Measurements from ENCODE around the gene IGFL2. TPM values are rescaled to one million over a fixed set of nuclear protein-coding genes. Genes with fewer than 3 reads are reported as not detected.
A peak's percentile ranks its signal among the peaks of the same experiment; 100 is the strongest.
"Not testable (repeated sequence)": the region's sequence is repeated elsewhere in the genome, so short reads cannot be mapped to it uniquely, and the experiment has no call there.

IGFL2 gene
- polyA plus RNA-seq, 2 donors = 0.12 to 5.4 TPM

DNA sequence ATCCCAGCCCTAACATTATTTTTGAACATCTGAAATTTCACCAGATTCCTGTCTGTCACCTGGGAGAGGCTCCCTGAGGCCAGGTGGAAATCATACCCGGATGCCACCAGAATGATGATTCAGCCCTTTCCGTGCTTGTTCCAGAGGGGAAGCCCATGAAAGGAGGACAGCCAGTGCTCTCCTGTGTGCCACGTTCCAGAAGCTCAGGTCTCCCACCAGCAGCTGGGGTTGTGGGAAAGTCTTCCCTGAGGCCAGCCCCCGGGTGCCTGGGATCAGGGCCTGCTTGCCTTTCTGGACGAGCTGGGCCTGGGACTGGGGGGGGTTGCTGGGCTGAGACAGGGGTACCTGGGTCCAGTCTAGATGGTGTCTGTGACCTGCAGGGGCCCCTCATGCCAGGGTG lies 56.0 kb downstream of the IGFL2 start:
- Histone ChIP-seq H3K4me1 (ENCODE audit: control insufficient read depth in 2 of 2, insufficient read depth in 2 of 2, low read length in 1 of 2) (peaks cover 5 to 25% of the 10 kb centered on the region in 2 donors), H3K4me3 (ENCODE audit: low read depth in 1 of 2, low read length in 2 of 2) (no peak overlapping the region), H3K9me3 (ENCODE audit: control insufficient read depth in 2 of 2, insufficient read depth in 1 of 2, low read depth in 1 of 2, low read length in 1 of 2) (no peaks in the 10 kb centered on the region), H3K36me3 (ENCODE audit: control insufficient read depth in 2 of 2, insufficient read depth in 2 of 2, low read length in 1 of 2) (peaks cover 0 to 3% of the 10 kb centered on the region in 2 donors), H3K27me3 (ENCODE audit: control insufficient read depth in 1 of 2, insufficient read depth in 2 of 2, low read length in 2 of 2) (no peaks in the 10 kb centered on the region), H3K27ac (ENCODE audit: low read depth in 2 of 2, low read length in 1 of 2) (peak overlapping the region in 1 of 2 donors; percentile 25)
- WGBS, 2 donors = 66 to 74% methylated on average over 5 of the region's 5 CpGs

DNA sequence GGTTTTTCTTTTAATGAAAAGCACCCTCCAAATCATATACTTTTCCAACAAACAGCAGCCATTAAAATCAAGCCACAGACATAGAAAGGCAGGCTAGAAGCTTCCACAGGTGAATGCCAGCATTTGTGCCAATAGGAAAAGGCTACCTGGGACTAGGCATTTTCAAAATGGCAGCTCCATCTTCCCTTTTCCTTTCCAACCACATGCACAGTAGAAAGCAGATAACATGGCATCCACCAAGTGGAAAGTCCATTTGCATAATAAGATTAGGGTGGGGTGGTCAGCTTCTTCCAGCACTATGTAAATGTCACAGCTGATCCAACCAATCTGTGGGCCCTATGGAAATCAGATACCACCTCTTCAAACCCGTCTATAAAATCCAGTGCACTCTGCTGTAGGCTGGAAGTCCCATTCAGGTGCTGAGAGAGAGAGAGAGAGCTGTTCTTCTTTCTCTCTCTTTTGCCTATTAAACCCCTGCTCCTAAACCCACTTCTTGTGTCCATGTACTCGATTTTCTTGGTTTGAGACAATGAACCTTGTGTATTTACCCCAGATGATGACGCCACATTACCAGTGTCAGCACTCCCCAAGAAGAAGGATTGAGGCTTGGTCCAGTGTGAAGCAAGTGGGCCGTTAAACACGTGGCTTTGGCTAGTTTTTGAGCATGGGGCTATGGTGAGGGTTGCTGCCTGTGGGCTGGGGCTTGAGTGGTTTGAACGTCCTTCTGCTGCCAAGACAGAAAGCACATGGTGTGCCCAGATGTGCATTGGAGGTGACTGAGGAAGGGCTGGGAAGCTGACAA lies 57.3 kb downstream of the IGFL2 start:
- H3K36me3 ChIP-seq (ENCODE audit: control insufficient read depth in 2 of 2, insufficient read depth in 2 of 2, low read length in 1 of 2) = peaks cover 0 to 3% of the 10 kb centered on the region in 2 donors
- no peak overlapping the region for H3K4me3 ChIP-seq (ENCODE audit: low read depth in 1 of 2, low read length in 2 of 2)
- H3K9me3 ChIP-seq (ENCODE audit: control insufficient read depth in 2 of 2, insufficient read depth in 1 of 2, low read depth in 1 of 2, low read length in 1 of 2) = no peaks in the 10 kb centered on the region
- peaks cover 5 to 22% of the 10 kb centered on the region in 2 donors for H3K4me1 ChIP-seq (ENCODE audit: control insufficient read depth in 2 of 2, insufficient read depth in 2 of 2, low read length in 1 of 2)
- peak overlapping the region; percentile 38 to 86 for H3K27ac ChIP-seq (ENCODE audit: low read depth in 2 of 2, low read length in 1 of 2)
- 61 to 65% methylated on average over 6 of the region's 6 CpGs for WGBS, 2 donors
- no peaks in the 10 kb centered on the region for H3K27me3 ChIP-seq (ENCODE audit: control insufficient read depth in 1 of 2, insufficient read depth in 2 of 2, low read length in 2 of 2)

DNA sequence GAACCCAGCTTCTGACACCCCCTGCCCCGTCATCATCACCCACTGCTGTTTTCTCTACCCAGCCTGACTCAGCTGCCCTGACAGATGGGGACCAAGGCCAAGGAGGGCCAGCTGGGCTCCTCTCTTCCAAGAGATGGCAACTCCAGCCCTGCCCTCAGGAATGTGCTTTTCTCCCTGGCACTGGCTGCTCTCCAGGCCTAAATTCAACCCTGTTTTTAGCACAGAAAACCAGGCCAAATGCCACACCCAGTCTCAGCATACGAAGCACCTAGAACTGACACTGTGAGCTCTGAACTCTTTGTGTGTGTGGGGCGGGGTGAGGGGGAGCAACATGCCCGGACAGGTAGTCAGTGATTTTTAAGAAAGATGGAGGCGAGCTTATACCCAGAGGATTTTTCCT lies 58.1 kb downstream of the IGFL2 start:
- no peaks in the 10 kb centered on the region for H3K27me3 ChIP-seq (ENCODE audit: control insufficient read depth in 1 of 2, insufficient read depth in 2 of 2, low read length in 2 of 2)
- WGBS, 2 donors = 46 to 53% methylated on average over 5 of the region's 5 CpGs
- H3K4me1 ChIP-seq (ENCODE audit: control insufficient read depth in 2 of 2, insufficient read depth in 2 of 2, low read length in 1 of 2) = peaks cover 5 to 26% of the 10 kb centered on the region in 2 donors
- H3K36me3 ChIP-seq (ENCODE audit: control insufficient read depth in 2 of 2, insufficient read depth in 2 of 2, low read length in 1 of 2) = peaks cover 0 to 3% of the 10 kb centered on the region in 2 donors
- no peaks in the 10 kb centered on the region for H3K9me3 ChIP-seq (ENCODE audit: control insufficient read depth in 2 of 2, insufficient read depth in 1 of 2, low read depth in 1 of 2, low read length in 1 of 2)
- H3K27ac ChIP-seq (ENCODE audit: low read depth in 2 of 2, low read length in 1 of 2) = peak overlapping the region; percentile 73 to 86
- no peak overlapping the region for H3K4me3 ChIP-seq (ENCODE audit: low read depth in 1 of 2, low read length in 2 of 2)

DNA sequence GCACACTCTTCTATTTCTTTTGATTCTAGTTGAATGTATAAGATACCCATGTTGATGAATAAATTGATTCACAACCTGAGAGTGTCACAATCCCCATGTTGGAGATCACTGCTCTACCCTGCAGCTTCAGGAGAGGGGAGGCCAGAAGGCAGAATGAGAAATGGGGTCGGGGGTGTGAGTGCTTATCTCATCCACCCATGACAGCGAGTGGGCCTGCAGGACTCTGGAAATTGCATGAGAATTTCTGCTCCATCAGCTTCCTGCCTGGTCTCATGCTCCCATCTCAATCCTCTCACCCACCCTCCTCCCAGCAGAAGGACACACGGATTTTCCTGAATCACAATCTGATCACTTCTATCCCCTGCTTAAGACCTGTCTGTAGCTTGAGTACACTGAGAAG lies 58.6 kb downstream of the IGFL2 start:
- peaks cover 5 to 26% of the 10 kb centered on the region in 2 donors for H3K4me1 ChIP-seq (ENCODE audit: control insufficient read depth in 2 of 2, insufficient read depth in 2 of 2, low read length in 1 of 2)
- H3K9me3 ChIP-seq (ENCODE audit: control insufficient read depth in 2 of 2, insufficient read depth in 1 of 2, low read depth in 1 of 2, low read length in 1 of 2) = no peaks in the 10 kb centered on the region
- H3K27me3 ChIP-seq (ENCODE audit: control insufficient read depth in 1 of 2, insufficient read depth in 2 of 2, low read length in 2 of 2) = no peaks in the 10 kb centered on the region
- peaks cover 0 to 3% of the 10 kb centered on the region in 2 donors for H3K36me3 ChIP-seq (ENCODE audit: control insufficient read depth in 2 of 2, insufficient read depth in 2 of 2, low read length in 1 of 2)
- peak overlapping the region; percentile 73 to 80 for H3K27ac ChIP-seq (ENCODE audit: low read depth in 2 of 2, low read length in 1 of 2)
- whole genome bisulfite sequencing, 2 donors = 63% methylated on average over 3 of the region's 3 CpGs
- no peak overlapping the region for H3K4me3 ChIP-seq (ENCODE audit: low read depth in 1 of 2, low read length in 2 of 2)

DNA sequence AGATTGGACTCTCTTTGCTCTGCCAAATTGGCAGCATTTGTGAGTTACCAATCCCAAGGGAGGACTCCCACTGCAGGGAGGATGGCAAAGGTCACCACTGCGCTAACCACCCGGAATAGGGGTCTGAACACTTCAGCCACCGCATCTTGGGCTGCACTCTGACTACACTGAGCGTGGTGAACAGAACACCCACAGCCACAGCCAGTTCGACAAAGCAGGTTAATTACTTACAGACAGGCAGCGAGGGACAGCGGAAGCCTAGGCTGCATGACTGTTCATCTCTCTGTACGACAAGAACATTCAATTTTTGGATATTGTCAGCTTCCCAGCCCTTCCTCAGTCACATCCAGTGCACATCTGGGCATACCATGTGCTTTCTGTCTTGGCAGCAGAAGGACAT lies 59.8 kb downstream of the IGFL2 start:
- H3K27me3 ChIP-seq (ENCODE audit: control insufficient read depth in 1 of 2, insufficient read depth in 2 of 2, low read length in 2 of 2) = not testable (repeated sequence)

DNA sequence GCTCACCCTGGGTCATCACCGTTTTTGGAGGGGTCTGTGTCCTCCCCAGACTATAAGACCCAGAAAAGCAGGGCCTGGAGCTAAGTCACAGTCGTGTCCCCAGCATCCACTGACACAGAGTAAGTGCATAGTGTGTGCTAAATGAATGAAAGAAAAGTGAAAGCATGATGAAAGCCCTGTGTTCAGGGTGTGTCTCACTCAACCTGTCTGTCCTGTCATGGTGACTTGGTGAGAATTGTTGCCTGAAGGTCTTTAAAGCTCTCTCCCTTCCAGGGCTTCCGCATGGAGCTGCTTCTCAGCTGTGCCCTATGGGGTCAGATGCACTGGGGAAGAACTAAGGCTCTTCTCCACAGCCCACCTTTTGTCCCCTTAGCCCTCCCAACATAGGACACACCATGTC lies 61.0 kb downstream of the IGFL2 start:
- H3K36me3 ChIP-seq (ENCODE audit: control insufficient read depth in 2 of 2, insufficient read depth in 2 of 2, low read length in 1 of 2) = peaks cover 0 to 3% of the 10 kb centered on the region in 2 donors
- WGBS, 2 donors = 37% methylated on average over 3 of the region's 3 CpGs
- no peaks in the 10 kb centered on the region for H3K9me3 ChIP-seq (ENCODE audit: control insufficient read depth in 2 of 2, insufficient read depth in 1 of 2, low read depth in 1 of 2, low read length in 1 of 2)
- no peak overlapping the region for H3K4me3 ChIP-seq (ENCODE audit: low read depth in 1 of 2, low read length in 2 of 2)
- peak overlapping the region; percentile 71 to 94 for H3K27ac ChIP-seq (ENCODE audit: low read depth in 2 of 2, low read length in 1 of 2)
- no peaks in the 10 kb centered on the region for H3K27me3 ChIP-seq (ENCODE audit: control insufficient read depth in 1 of 2, insufficient read depth in 2 of 2, low read length in 2 of 2)
- H3K4me1 ChIP-seq (ENCODE audit: control insufficient read depth in 2 of 2, insufficient read depth in 2 of 2, low read length in 1 of 2) = peaks cover 5 to 25% of the 10 kb centered on the region in 2 donors

More for the DNA sequence above, 59.8 kb downstream of the IGFL2 start:
- H3K4me3 ChIP-seq (ENCODE audit: low read depth in 1 of 2, low read length in 2 of 2); H3K36me3 ChIP-seq (ENCODE audit: control insufficient read depth in 2 of 2, insufficient read depth in 2 of 2, low read length in 1 of 2); H3K9me3 ChIP-seq (ENCODE audit: control insufficient read depth in 2 of 2, insufficient read depth in 1 of 2, low read depth in 1 of 2, low read length in 1 of 2): not testable (repeated sequence)
- peaks cover 5 to 29% of the 10 kb centered on the region in 2 donors for H3K4me1 ChIP-seq (ENCODE audit: control insufficient read depth in 2 of 2, insufficient read depth in 2 of 2, low read length in 1 of 2)
- 88% methylated on average over 5 to 6 of the region's 8 CpGs for WGBS, 2 donors
- H3K27ac ChIP-seq (ENCODE audit: low read depth in 2 of 2, low read length in 1 of 2) = peak overlapping the region in 1 of 2 donors; percentile 47

DNA sequence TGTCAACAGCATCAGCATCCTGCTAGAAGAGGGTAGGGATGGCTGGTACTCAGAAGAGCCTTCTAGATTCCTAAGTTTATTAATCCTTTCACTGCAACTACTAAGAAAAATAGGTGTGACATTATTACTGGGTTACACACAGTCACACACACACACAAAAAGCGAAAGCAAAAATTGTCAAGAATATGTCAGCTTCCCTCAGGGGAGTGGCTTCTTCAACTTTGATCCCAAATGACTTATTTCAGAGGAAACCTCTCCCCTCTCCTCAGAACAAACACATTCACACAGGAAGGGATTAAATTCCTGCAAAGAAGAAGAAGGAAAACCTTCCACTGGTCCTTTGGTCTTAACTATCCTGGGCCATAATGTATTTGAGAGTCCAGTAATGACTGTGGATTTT lies 61.4 kb downstream of the IGFL2 start:
- 56 to 77% methylated on average over 1 of the region's 1 CpG for WGBS, 2 donors
- H3K4me3 ChIP-seq (ENCODE audit: low read depth in 1 of 2, low read length in 2 of 2) = no peak overlapping the region
- H3K27me3 ChIP-seq (ENCODE audit: control insufficient read depth in 1 of 2, insufficient read depth in 2 of 2, low read length in 2 of 2) = no peaks in the 10 kb centered on the region
- peaks cover 0 to 3% of the 10 kb centered on the region in 2 donors for H3K36me3 ChIP-seq (ENCODE audit: control insufficient read depth in 2 of 2, insufficient read depth in 2 of 2, low read length in 1 of 2)
- peaks cover 4 to 25% of the 10 kb centered on the region in 2 donors for H3K4me1 ChIP-seq (ENCODE audit: control insufficient read depth in 2 of 2, insufficient read depth in 2 of 2, low read length in 1 of 2)
- no peaks in the 10 kb centered on the region for H3K9me3 ChIP-seq (ENCODE audit: control insufficient read depth in 2 of 2, insufficient read depth in 1 of 2, low read depth in 1 of 2, low read length in 1 of 2)
- peak overlapping the region; percentile 71 to 94 for H3K27ac ChIP-seq (ENCODE audit: low read depth in 2 of 2, low read length in 1 of 2)

DNA sequence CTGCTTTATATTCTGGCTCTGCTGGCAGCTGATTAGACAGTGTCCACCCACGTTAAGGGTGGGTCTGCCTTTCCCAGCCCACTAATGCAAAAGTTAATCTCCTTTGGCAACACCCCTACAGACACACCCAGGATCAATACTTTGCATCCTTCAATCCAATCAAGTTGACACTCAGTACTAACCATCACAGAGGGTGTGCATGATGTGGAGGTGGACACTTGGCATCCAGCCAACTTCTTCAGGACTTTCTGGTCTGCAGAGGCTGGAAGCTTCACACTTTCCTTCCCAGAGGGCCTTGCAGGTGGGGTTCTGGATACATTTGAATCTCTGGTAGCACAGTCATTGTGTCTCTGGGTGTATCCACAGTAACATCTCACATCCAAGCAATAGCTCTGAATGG lies 62.6 kb downstream of the IGFL2 start:
- H3K4me3 ChIP-seq (ENCODE audit: low read depth in 1 of 2, low read length in 2 of 2) = no peak overlapping the region
- no peaks in the 10 kb centered on the region for H3K36me3 ChIP-seq (ENCODE audit: control insufficient read depth in 2 of 2, insufficient read depth in 2 of 2, low read length in 1 of 2)
- peaks cover 4 to 23% of the 10 kb centered on the region in 2 donors for H3K4me1 ChIP-seq (ENCODE audit: control insufficient read depth in 2 of 2, insufficient read depth in 2 of 2, low read length in 1 of 2)
- H3K27ac ChIP-seq (ENCODE audit: low read depth in 2 of 2, low read length in 1 of 2) = peak overlapping the region; percentile 5 to 76
- H3K27me3 ChIP-seq (ENCODE audit: control insufficient read depth in 1 of 2, insufficient read depth in 2 of 2, low read length in 2 of 2) = no peaks in the 10 kb centered on the region
- H3K9me3 ChIP-seq (ENCODE audit: control insufficient read depth in 2 of 2, insufficient read depth in 1 of 2, low read depth in 1 of 2, low read length in 1 of 2) = no peaks in the 10 kb centered on the region
- WGBS, 2 donors = 30 to 37% methylated on average over 1 of the region's 1 CpG

All from esophagus (tissue), 2 donors.